HEK293 (cell line): Measurements from ENCODE around the gene KSR1.
"Not testable (repeated sequence)": the region's sequence is repeated elsewhere in the genome, so short reads cannot be mapped to it uniquely, and the experiment has no call there.

Experiments used
- CTCF ChIA-PET: fragments of 350-600 bp; formaldehyde crosslinking; extraction: SDS; loops from one replicate; lab custom pipeline; 2021; ENCODE audit warnings: antibody characterized with exemption; lab: Yijun Ruan, JAX
- POLR2A ChIA-PET: fragments of 300-600 bp; formaldehyde crosslinking; extraction: SDS; loops from one replicate; lab custom pipeline; 2020; ENCODE audit warnings: antibody characterized with exemption, inconsistent platforms; lab: Yijun Ruan, JAX
- H3K27ac ChIP-seq: fragments of 200-500 bp; sonication (Bioruptor generic); 2 replicates; pipeline ENCODE4 v1.5.1; 2014; ENCODE audit warnings: low read depth, low read length, control low read depth, inconsistent platforms; ENCODE audit errors: extremely low read depth
- H3K36me3 ChIP-seq, 2 experiments: fragments of 200-500 bp in 1 of 2; sonication (Bioruptor generic) in 1 of 2; 1 replicate in 1 of 2; 2 replicates in 1 of 2; pipeline ENCODE4 v1.5.1; 2014 to 2017; ENCODE audit warnings: inconsistent platforms in 2 of 2, low read length in 2 of 2; ENCODE audit not compliant: control insufficient read depth in 2 of 2, insufficient read depth in 1 of 2
- H3K4me1 ChIP-seq: fragments of 200-500 bp; sonication (Bioruptor generic); 2 replicates; pipeline ENCODE4 v1.5.1; 2014; ENCODE audit warnings: mild to moderate bottlenecking, low read length, inconsistent platforms; ENCODE audit not compliant: control insufficient read depth, insufficient read depth
- H3K4me3 ChIP-seq: 2 replicates; pipeline ENCODE4 v1.5.1; 2011; ENCODE audit warnings: low read depth, mild to moderate bottlenecking, control low read depth, low read length, moderate library complexity
- H3K9me3 ChIP-seq: fragments of 200-500 bp; sonication (Bioruptor generic); 2 replicates; pipeline ENCODE4 v1.5.1; 2014; ENCODE audit warnings: low read depth, low read length, inconsistent platforms; ENCODE audit not compliant: control insufficient read depth, insufficient read depth
- BCL11A ChIP-seq: fragments of 450-650 bp; formaldehyde crosslinking; IDR thresholded peaks from 2 replicates; pipeline ENCODE4 v1.5.1; 2016; ENCODE audit warnings: low read depth, missing biosample characterization, missing genetic modification characterization
- EGR2 ChIP-seq: fragments of 450-650 bp; formaldehyde crosslinking; IDR thresholded peaks from 2 replicates; pipeline ENCODE4 v1.5.1; 2016; ENCODE audit warnings: low read depth, missing biosample characterization, missing genetic modification characterization
- GLI4 ChIP-seq: fragments of 450-650 bp; formaldehyde crosslinking; IDR thresholded peaks from 2 replicates; pipeline ENCODE4 v1.5.1; 2016; ENCODE audit warnings: missing biosample characterization, missing genetic modification characterization
- KLF10 ChIP-seq: fragments of 450-650 bp; IDR thresholded peaks from 2 replicates; pipeline ENCODE4 v1.5.1; 2018; ENCODE audit warnings: missing biosample characterization, mild to moderate bottlenecking, missing genetic modification characterization
- PRDM1 ChIP-seq: fragments of 450-650 bp; formaldehyde crosslinking; IDR thresholded peaks from 2 replicates; pipeline ENCODE4; 2016; ENCODE audit warnings: missing biosample characterization, missing genetic modification characterization
- ZIC2 ChIP-seq: fragments of 450-650 bp; formaldehyde crosslinking; IDR thresholded peaks from 2 replicates; pipeline ENCODE4 v1.5.1; 2016; ENCODE audit warnings: missing biosample characterization, missing genetic modification characterization
- ZNF146 ChIP-seq: fragments of 450-650 bp; formaldehyde crosslinking; IDR thresholded peaks from 2 replicates; pipeline ENCODE4 v1.5.1; 2016; ENCODE audit warnings: missing biosample characterization, missing genetic modification characterization
- ZNF184 ChIP-seq: fragments of 450-650 bp; IDR thresholded peaks from 2 replicates; pipeline ENCODE4 v1.5.1; 2018; ENCODE audit warnings: missing biosample characterization, mild to moderate bottlenecking, missing genetic modification characterization
- ZNF24 ChIP-seq: fragments of 450-650 bp; formaldehyde crosslinking; IDR thresholded peaks from 2 replicates; pipeline ENCODE4 v1.5.1; 2016; ENCODE audit warnings: missing biosample characterization, missing genetic modification characterization
- ZNF335 ChIP-seq: fragments of 450-650 bp; formaldehyde crosslinking; conservative IDR thresholded peaks from 2 replicates; pipeline ENCODE4 v1.5.1; 2016; ENCODE audit warnings: missing biosample characterization, missing genetic modification characterization
- ZNF391 ChIP-seq: fragments of 450-650 bp; formaldehyde crosslinking; IDR thresholded peaks from 2 replicates; pipeline ENCODE4 v1.5.1; 2016; ENCODE audit warnings: low read depth, missing biosample characterization, missing genetic modification characterization, borderline replicate concordance
- ZNF416 ChIP-seq: fragments of 450-650 bp; formaldehyde crosslinking; IDR thresholded peaks from 2 replicates; pipeline ENCODE4 v1.5.1; 2016; ENCODE audit warnings: missing biosample characterization, missing genetic modification characterization
- ZNF426 ChIP-seq: fragments of 450-650 bp; formaldehyde crosslinking; IDR thresholded peaks from 2 replicates; pipeline ENCODE4 v1.5.1; 2017; ENCODE audit warnings: missing biosample characterization, missing genetic modification characterization, mild to moderate bottlenecking, inconsistent platforms, moderate library complexity
- ZNF548 ChIP-seq: fragments of 450-650 bp; formaldehyde crosslinking; IDR thresholded peaks from 2 replicates; pipeline ENCODE4 v1.5.1; 2016; ENCODE audit warnings: missing biosample characterization, missing genetic modification characterization
- ZNF623 ChIP-seq: fragments of 450-650 bp; formaldehyde crosslinking; IDR thresholded peaks from 2 replicates; pipeline ENCODE4 v1.5.1; 2016; ENCODE audit warnings: missing biosample characterization, missing genetic modification characterization
- ZNF664 ChIP-seq: fragments of 450-650 bp; formaldehyde crosslinking; IDR thresholded peaks from 2 replicates; pipeline ENCODE4 v1.5.1; 2016; ENCODE audit warnings: missing biosample characterization, missing genetic modification characterization
- ZNF76 ChIP-seq: fragments of 450-650 bp; formaldehyde crosslinking; IDR thresholded peaks from 2 replicates; pipeline ENCODE4; 2016; ENCODE audit warnings: low read depth, missing biosample characterization, missing genetic modification characterization, borderline replicate concordance
- TF ChIP-seq, protein P1 (sequence below): fragments of 450-650 bp; formaldehyde crosslinking; IDR thresholded peaks from 2 replicates; pipeline ENCODE4 v1.5.1; 2016; ENCODE audit warnings: missing biosample characterization, missing genetic modification characterization
- TF ChIP-seq, protein P2 (sequence below): fragments of 450-650 bp; formaldehyde crosslinking; IDR thresholded peaks from 2 replicates; pipeline ENCODE4 v1.5.1; 2016; ENCODE audit warnings: missing biosample characterization, missing genetic modification characterization

The KSR1 gene

DNA sequence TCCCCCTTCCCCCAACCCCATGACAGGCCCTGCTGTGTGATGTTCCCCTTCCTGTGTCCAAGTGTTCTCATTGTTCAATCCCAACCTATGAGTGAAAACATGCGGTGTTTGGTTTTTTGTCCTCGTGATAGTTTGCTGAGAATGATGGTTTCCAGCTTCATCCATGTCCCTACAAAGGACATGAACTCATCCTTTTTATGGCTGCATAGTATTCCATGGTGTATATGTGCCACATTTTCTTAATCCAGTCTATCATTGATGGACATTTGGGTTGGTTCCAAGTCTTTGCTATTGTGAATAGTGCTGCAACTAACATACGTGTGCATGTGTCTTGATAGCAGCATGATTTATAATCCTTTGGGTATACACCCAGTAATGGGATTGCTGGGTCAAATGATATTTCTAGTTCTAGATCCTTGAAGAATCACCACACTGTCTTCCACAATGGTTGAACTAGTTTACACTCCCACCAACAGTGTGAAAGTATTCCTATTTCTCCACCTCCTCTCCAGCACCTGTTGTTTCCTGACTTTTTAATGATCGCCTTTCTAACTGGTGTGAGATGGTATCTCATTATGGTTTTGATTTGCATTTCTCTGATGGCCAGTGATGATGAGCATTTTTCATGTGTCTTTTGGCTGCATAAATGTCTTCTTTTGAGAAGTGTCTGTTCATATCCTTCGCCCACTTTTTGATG is 28.9 kb upstream of the KSR1 start:
- H3K4me3 ChIP-seq, H3K9me3 ChIP-seq, H3K27ac ChIP-seq, CTCF ChIA-PET: not testable (repeated sequence)
- peak; percentile 93 for TF ChIP-seq ZNF146 (tag by site-specific recombination)
- TF ChIP-seq ZNF184 (tag by site-specific recombination), result peak; percentile 73; the same call in 1 of the 2 replicates
- TF ChIP-seq, all 188 proteins: peak for 2; not testable (repeated sequence) for 186
- POLR2A ChIA-PET, H3K36me3 ChIP-seq, H3K4me1 ChIP-seq: not testable (repeated sequence)

DNA sequence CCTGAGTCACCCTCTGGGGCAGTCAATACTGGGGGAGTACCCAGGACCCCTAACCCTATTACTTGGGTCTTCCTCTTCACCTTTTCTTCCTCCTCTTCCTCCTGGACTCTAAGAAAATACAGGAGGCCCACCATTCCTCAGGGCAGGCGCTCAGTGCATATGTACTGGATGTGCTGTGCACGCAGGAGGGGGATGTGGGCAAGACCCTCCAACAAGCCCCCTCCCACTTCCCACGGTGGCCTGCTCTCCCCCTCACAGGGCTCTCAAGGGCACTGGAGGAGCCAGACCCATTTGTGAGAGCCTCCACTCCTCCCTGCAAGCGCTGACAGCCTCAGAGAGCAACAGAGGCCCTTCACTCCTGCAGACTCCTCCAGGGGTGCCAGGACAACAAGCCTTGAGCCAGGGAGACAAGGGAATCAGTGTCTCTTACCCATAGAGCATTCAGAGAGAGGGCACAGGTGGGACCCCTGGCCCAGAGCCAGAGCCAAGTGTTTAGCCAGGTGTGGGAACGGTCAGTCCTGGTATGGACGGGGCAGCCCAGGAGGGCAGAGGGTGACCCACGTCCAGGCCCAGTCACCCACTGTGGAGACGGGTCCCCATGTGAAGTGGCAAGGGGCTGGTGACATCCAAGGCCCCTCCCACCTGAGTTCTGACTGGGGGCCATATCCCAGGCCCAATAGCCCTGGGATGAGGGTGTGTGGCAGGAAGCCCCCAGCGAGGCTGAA is 27.3 kb upstream of the KSR1 start:
- no peaks in the 10 kb centered on the region for H3K36me3 ChIP-seq
- no peak overlapping the region for H3K27ac ChIP-seq
- H3K4me3 ChIP-seq, result no peak overlapping the region
- TF ChIP-seq ZNF548 (no peak), GLI4 (no peak), KLF10 (tag by site-specific recombination) (no peak), ZNF623 (no peak), ZIC2 (no peak), ZNF24 (tag by site-specific recombination) (no peak), ZNF391 (tag by site-specific recombination) (no peak)
- TF ChIP-seq, protein P1, sequence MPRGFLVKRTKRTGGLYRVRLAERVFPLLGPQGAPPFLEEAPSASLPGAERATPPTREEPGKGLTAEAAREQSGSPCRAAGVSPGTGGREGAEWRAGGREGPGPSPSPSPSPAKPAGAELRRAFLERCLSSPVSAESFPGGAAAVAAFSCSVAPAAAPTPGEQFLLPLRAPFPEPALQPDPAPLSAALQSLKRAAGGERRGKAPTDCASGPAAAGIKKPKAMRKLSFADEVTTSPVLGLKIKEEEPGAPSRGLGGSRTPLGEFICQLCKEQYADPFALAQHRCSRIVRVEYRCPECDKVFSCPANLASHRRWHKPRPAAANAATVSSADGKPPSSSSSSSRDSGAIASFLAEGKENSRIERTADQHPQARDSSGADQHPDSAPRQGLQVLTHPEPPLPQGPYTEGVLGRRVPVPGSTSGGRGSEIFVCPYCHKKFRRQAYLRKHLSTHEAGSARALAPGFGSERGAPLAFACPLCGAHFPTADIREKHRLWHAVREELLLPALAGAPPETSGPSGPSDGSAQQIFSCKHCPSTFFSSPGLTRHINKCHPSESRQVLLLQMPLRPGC (tag by site-specific recombination), result no peak
- ChIA-PET CTCF (no interaction called here), POLR2A (no interaction called here)
- H3K9me3 ChIP-seq, result no peaks in the 10 kb centered on the region
- no peaks in the 10 kb centered on the region for H3K4me1 ChIP-seq

DNA sequence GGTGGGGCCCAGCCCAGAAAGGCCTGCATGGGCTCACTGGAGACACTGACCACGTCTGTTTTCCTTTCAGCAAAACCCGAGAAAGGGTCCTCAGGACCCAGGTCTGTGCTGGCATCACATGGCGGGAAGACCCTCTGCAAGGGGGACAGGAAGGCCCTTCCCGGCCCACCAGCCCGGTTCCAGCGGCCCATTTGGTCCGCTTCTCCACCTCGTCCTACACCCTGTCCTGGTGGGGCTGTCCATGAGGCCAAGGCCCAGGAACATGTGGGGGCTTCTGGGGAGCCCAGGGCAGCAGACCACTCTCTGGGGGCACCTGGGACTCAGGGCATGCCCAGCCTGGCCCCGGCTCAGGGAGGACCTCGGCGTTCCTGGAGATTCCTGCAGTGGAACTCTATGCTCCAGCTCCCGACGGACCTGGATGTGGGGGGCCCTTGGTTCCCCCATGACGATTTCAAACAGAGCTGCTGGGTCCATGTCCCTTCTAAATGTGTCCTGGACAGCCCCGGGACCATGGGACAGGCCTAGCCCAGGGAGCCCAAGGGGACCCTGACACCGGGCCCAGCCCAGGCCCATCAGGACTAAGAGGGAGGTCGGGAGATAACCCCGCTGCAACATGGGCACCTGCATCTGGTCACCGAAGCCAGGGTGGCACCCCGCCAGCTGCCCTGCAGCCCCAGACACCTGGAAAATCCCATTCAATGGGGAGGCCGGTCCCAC is 26.4 kb upstream of the KSR1 start:
- no peaks in the 10 kb centered on the region for H3K9me3 ChIP-seq
- CTCF ChIA-PET, result interaction anchor here (0.6 to 2.9 kb wide), 7 partner anchors 8 to 177 kb away, joined by 3 to 15 read pairs (median 8); no protein-coding TSS in a partner anchor
- no peaks in the 10 kb centered on the region for H3K4me1 ChIP-seq
- TF ChIP-seq ZNF416 (tag by site-specific recombination), result no peak
- no peak for TF ChIP-seq ZNF335
- no peak for TF ChIP-seq EGR2 (tag by site-specific recombination)
- no peak for TF ChIP-seq ZNF426 (tag by site-specific recombination)
- TF ChIP-seq PRDM1 (tag by site-specific recombination), result no peak
- no peak for TF ChIP-seq BCL11A (tag by site-specific recombination)
- TF ChIP-seq ZNF664, result no peak
- TF ChIP-seq, protein P2, sequence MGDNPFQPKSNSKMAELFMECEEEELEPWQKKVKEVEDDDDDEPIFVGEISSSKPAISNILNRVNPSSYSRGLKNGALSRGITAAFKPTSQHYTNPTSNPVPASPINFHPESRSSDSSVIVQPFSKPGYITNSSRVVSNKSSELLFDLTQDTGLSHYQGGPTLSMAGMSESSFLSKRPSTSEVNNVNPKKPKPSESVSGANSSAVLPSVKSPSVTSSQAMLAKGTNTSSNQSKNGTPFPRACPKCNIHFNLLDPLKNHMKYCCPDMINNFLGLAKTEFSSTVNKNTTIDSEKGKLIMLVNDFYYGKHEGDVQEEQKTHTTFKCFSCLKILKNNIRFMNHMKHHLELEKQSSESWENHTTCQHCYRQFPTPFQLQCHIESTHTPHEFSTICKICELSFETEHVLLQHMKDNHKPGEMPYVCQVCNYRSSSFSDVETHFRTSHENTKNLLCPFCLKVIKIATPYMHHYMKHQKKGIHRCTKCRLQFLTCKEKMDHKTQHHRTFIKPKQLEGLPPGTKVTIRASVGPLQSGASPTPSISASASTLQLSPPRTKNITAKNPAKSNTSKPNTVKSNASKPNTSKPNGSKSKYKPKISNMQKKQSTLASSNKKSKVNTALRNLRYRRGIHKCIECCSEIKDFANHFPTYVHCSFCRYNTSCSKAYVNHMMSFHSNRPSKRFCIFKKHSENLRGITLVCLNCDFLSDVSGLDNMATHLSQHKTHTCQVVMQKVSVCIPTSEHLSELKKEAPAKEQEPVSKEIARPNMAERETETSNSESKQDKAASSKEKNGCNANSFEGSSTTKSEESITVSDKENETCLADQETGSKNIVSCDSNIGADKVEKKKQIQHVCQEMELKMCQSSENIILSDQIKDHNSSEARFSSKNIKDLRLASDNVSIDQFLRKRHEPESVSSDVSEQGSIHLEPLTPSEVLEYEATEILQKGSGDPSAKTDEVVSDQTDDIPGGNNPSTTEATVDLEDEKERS (tag by site-specific recombination), result no peak
- no peak for TF ChIP-seq ZNF76 (tag by site-specific recombination)
- no peak overlapping the region for H3K27ac ChIP-seq
- H3K4me3 ChIP-seq, result no peak overlapping the region
- POLR2A ChIA-PET, result interaction anchor here (0.6 kb wide), 1 partner anchor 97 kb away, joined by 5 read pairs; no protein-coding TSS in a partner anchor
- no peaks in the 10 kb centered on the region for H3K36me3 ChIP-seq
